DOHH2 (cell line): ENCODE results near the gene ARV1.

Experiments
- EZH2phosphoT487 ChIP-seq: fragments of 200-600 bp; sonication (generic); IDR thresholded peaks from 2 replicates; pipeline ENCODE4 v1.6.1; 2017; ENCODE audit warnings: borderline replicate concordance, mild to moderate bottlenecking, antibody characterized with exemption, low read length, moderate library complexity, mixed read lengths
- TF ChIP-seq, protein P1 (sequence below): fragments of 200-600 bp; sonication (generic); IDR thresholded peaks from one replicate; pipeline ENCODE4 v1.5.1; 2014; ENCODE audit warnings: antibody characterized with exemption, mild to moderate bottlenecking, low read depth, low read length; ENCODE audit not compliant: poor library complexity, severe bottlenecking

GRCh38 chr1:231044588-231044987, 65.7 kb downstream of the ARV1 start:
- TF ChIP-seq, protein P1, sequence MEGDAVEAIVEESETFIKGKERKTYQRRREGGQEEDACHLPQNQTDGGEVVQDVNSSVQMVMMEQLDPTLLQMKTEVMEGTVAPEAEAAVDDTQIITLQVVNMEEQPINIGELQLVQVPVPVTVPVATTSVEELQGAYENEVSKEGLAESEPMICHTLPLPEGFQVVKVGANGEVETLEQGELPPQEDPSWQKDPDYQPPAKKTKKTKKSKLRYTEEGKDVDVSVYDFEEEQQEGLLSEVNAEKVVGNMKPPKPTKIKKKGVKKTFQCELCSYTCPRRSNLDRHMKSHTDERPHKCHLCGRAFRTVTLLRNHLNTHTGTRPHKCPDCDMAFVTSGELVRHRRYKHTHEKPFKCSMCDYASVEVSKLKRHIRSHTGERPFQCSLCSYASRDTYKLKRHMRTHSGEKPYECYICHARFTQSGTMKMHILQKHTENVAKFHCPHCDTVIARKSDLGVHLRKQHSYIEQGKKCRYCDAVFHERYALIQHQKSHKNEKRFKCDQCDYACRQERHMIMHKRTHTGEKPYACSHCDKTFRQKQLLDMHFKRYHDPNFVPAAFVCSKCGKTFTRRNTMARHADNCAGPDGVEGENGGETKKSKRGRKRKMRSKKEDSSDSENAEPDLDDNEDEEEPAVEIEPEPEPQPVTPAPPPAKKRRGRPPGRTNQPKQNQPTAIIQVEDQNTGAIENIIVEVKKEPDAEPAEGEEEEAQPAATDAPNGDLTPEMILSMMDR = no peak
- TF ChIP-seq EZH2phosphoT487 = no peak
